Measurements from ENCODE around the gene C11orf54. TPM values are rescaled to one million over a fixed set of nuclear protein-coding genes. Genes with fewer than 3 reads are reported as not detected.

C11orf54 gene
- total RNA-seq, 2 experiments from 2014 or later, result 14.5 to 22.5 TPM

DNA sequence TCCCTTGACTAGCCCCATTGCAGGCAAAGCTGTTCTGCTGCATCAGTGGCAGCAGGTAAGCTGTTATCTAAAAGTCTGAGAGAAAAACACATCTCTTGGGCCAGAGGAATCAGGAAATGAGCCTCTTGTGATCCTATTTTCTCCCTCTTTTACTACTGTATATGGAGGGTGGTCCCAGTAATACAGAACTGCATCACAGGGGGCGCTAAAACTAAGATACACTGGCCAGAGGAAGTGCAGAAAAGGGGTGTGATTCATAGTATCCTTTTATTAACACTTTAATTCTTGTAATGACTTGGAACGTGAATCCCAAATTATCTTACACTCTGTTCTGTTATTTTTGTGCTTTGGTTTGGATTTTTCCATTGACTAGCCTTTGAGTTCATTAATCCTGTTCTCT, 33.8 kb downstream of the C11orf54 start:
- peaks cover 16% of the 10 kb centered on the region for H3K36me3 Mint-ChIP-seq (ENCODE audit: low read depth)
- ChIA-PET POLR2A (no interaction called here), CTCF (no interaction called here)
- H3K27me3 Mint-ChIP-seq, result no peaks in the 10 kb centered on the region
- no peak overlapping the region for H3K4me3 Mint-ChIP-seq
- DNase-seq, result no peak
- no peaks in the 10 kb centered on the region for H3K4me1 Mint-ChIP-seq
- peaks cover 5% of the 10 kb centered on the region for H3K9me3 Mint-ChIP-seq
- no peak overlapping the region for H3K27ac Mint-ChIP-seq

DNA sequence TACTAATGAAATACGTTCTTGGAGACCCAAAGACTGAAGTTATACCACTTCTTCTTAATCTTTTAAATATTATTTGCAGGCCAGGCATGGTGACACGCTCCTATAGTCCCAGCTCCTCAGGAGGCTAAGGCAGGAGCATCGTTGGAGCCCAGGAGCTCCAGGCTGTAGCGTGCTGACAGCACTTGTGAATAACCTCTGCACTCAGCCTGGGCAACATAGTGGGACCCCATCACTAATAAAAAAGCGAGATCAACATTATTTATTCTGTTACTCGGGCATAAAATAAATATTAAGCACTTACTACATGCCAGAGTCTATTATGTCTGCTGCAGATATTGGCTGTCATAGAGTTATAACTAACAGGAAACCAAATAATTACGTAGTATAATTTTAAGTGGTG, 41.9 kb downstream of the C11orf54 start:
- no peaks in the 10 kb centered on the region for H3K9me3 Mint-ChIP-seq
- ChIA-PET POLR2A (interaction anchor here (1.3 to 2.4 kb wide), 2 partner anchors 43 to 45 kb away, joined by 5 to 33 read pairs; partner anchors contain the start of genes C11orf54 and TAF1D), CTCF (interaction anchor here (1.3 to 1.8 kb wide), 2 partner anchors 11 to 12 kb away, joined by 5 read pairs; no protein-coding TSS in a partner anchor)
- H3K27me3 Mint-ChIP-seq, result no peaks in the 10 kb centered on the region
- peak overlapping the region; percentile 95 for H3K4me3 Mint-ChIP-seq
- peaks cover 47% of the 10 kb centered on the region for H3K4me1 Mint-ChIP-seq
- DNase-seq, result no peak
- H3K36me3 Mint-ChIP-seq (ENCODE audit: low read depth), result peaks cover 37% of the 10 kb centered on the region
- peak overlapping the region; percentile 96 for H3K27ac Mint-ChIP-seq

DNA sequence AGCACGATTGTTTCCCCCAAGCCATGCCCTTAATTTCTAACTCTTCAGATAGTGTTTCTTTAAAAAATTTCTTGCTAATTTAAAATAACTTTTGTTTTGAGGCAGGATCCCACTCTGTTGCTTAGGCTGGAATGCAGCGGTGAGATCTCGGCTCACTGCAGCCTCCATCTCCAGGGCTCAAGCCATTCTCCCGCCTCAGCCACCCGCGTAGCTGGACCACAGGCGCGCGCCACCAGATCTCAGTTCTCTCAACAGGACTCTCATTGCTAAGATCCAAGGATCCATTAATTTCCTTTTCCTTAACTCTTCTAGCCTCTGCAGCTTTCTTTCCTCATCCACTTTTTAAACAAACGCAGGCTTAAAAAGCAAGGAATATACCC, 42.3 kb downstream of the C11orf54 start:
- H3K36me3 Mint-ChIP-seq (ENCODE audit: low read depth), result peaks cover 38% of the 10 kb centered on the region
- ChIA-PET CTCF (interaction anchor here (0.7 to 1.8 kb wide), 7 partner anchors 11 to 153 kb away, joined by 3 to 7 read pairs (median 3); partner anchors contain the start of genes C11orf54 and TAF1D), POLR2A (interaction anchor here (0.7 to 2.4 kb wide), 5 partner anchors 24 to 131 kb away, joined by 3 to 33 read pairs (median 4); partner anchors contain the start of genes C11orf54, CEP295 and TAF1D)
- H3K27ac Mint-ChIP-seq, result peak overlapping the region; percentile 96
- DNase-seq, result no peak
- H3K4me1 Mint-ChIP-seq, result peaks cover 49% of the 10 kb centered on the region
- H3K9me3 Mint-ChIP-seq, result no peaks in the 10 kb centered on the region
- H3K4me3 Mint-ChIP-seq, result peak overlapping the region; percentile 95
- H3K27me3 Mint-ChIP-seq, result no peaks in the 10 kb centered on the region

DNA sequence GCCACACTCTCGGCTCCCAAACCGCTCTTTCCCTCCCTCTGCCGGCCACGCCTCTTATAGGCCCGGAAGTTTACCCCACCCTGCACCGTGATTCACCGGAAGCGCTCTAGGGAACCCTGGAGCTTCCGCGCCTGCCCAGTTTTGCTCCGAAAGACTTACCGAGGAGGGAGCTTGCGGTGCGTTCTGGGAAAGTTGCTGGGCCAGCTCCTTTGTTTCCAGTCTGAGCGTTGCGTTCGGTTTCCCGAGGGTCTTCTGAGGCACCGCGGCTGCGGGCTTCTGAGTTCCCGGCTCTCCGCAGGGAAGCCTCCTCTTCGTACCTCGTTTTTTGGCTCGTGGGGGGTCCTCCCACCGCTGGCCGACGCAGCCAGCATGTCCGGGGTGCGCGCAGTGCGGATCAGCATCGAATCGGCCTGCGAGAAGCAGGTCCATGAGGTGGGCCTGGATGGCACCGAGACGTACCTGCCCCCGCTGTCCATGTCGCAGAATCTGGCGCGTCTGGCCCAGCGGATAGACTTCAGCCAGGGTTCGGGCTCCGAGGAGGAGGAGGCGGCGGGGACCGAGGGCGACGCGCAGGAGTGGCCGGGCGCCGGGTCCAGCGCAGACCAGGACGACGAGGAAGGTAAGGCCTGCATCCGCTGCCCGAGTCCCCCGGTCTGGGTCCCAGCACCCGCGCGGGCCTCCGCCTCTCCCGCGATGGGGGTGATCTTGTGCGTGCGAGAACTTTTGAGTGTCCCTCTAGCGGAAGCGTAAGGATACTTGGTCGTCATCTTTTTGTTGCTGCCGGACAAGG, 42.9 kb downstream of the C11orf54 start, which contains the start of gene MED17:
Gene MED17 (plus strand): TSS at position 138 of the 790 bp plus-strand sequence. CDS start 232 bp downstream, at position 370.
- CTCF ChIA-PET, result interaction anchor here (0.7 to 1.8 kb wide), 7 partner anchors 11 to 154 kb away, joined by 3 to 7 read pairs (median 3); partner anchors contain the start of genes C11orf54 and TAF1D
- Mint-ChIP-seq H3K27me3 (no peaks in the 10 kb centered on the region), H3K36me3 (ENCODE audit: low read depth) (peaks cover 38% of the 10 kb centered on the region), H3K4me3 (peak within 1 kb of the TSS; percentile 95), H3K27ac (peak within 1 kb of the TSS; percentile 96), H3K4me1 (peaks cover 49% of the 10 kb centered on the region), H3K9me3 (no peaks in the 10 kb centered on the region)
- DNase-seq, result peak; percentile 92
- POLR2A ChIA-PET, result interaction anchor here (0.7 to 2.4 kb wide), 5 partner anchors 24 to 132 kb away, joined by 3 to 33 read pairs (median 4); partner anchors contain the start of genes C11orf54, CEP295 and TAF1D

DNA sequence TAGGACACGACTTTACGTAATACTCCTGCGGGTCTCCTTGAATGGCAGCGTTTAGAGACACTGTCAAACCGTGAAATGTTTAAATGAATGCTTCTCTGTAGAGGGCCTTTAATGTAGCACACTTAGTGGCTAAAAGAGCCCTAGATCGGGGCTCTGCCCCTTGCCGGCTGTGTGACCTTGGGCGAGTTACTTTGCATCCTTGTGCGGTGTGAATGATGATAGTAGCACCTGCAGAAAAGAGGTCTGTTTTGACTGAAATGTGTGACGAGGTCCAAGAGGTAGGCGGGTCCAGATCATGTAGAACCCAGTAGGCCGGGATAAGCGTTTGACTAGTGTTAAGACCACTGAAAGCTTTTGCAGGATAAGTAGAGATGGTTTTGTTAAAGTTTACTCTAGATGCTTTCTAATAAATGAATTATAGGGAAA, 43.5 kb downstream of the C11orf54 start:
- DNase-seq, result no peak
- peaks cover 50% of the 10 kb centered on the region for H3K4me1 Mint-ChIP-seq
- ChIA-PET POLR2A (no interaction called here), CTCF (no interaction called here)
- no peaks in the 10 kb centered on the region for H3K9me3 Mint-ChIP-seq
- no peaks in the 10 kb centered on the region for H3K27me3 Mint-ChIP-seq
- peak overlapping the region; percentile 95 for H3K4me3 Mint-ChIP-seq
- peak overlapping the region; percentile 96 for H3K27ac Mint-ChIP-seq
- H3K36me3 Mint-ChIP-seq (ENCODE audit: low read depth), result peaks cover 38% of the 10 kb centered on the region

DNA sequence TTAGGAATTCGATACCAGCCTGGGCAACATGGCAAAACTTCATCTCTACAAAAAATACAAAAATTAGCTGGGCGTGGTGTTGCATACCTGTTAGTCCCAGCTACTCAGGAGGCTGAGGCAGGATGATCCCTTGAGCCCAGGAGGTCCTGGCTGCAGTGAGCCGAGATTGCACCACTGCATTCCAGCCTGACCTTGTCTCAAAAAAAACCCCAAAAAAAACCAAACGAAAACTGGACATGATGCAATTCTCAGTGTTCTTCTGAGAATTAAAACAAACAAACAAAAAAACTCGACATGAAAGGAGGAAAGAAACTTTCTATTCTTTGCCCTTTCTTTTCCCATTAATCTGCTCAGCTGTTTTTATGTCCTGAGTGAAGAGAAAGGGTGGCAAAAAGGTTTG, 50.0 kb downstream of the C11orf54 start:
- H3K4me1 Mint-ChIP-seq, result peaks cover 19% of the 10 kb centered on the region

DNA sequence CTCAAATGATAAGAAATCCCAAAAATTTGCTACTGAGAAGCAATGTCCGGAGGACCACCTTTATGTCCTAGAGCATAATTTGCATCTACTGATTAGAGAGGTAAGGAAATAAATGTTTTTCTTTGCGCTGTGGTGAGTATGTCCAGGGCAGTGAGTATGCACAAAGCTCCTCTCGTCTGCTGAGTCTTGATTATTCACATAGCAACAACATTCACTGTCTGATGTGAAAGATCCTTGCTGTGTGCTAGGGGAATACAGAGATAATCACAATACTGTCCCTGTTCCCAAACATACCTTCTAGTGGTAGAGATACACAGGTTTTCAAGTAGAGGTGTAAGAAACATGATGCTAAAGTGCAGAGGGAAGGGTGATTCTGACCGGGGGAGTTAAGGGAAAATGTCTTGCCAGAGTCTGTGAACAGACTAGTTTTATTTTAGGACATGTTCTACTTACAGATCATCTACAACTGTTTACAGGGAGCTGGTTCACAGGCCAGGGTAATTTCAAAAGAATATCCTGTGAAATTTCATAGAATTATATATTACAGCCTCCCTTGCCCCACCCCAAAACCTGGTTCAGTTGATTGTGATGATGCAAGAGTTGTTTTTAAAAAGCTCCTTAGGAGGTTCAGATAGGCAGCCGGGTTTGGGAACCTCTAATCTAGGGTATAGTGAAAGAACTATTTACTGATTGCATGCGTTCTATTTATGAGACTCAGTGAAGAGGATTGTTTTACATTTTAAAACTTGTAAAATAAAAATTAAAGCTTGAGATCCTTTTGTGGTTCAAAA, 55.2 kb downstream of the C11orf54 start:
- Mint-ChIP-seq H3K9me3 (no peaks in the 10 kb centered on the region), H3K27ac (no peak overlapping the region), H3K27me3 (no peaks in the 10 kb centered on the region), H3K36me3 (ENCODE audit: low read depth) (peaks cover 64% of the 10 kb centered on the region), H3K4me1 (peaks cover 2% of the 10 kb centered on the region), H3K4me3 (no peak overlapping the region)
- DNase-seq, result no peak
- CTCF ChIA-PET, result interaction anchor here (0.7 to 1.2 kb wide), 2 partner anchors 13 to 607 kb away, joined by 3 to 4 read pairs; partner anchors contain the start of gene MED17
- POLR2A ChIA-PET, result no interaction called here

More for the DNA sequence above, 50.0 kb downstream of the C11orf54 start:
- POLR2A ChIA-PET, result no interaction called here
- Mint-ChIP-seq H3K27me3 (no peaks in the 10 kb centered on the region), H3K27ac (no peak overlapping the region), H3K9me3 (no peaks in the 10 kb centered on the region), H3K36me3 (ENCODE audit: low read depth) (peaks cover 66% of the 10 kb centered on the region), H3K4me3 (no peak overlapping the region)
- no peak for DNase-seq
- CTCF ChIA-PET, result interaction anchor here (0.9 to 1.5 kb wide), 3 partner anchors 8 to 80 kb away, joined by 3 read pairs; no protein-coding TSS in a partner anchor

DNA sequence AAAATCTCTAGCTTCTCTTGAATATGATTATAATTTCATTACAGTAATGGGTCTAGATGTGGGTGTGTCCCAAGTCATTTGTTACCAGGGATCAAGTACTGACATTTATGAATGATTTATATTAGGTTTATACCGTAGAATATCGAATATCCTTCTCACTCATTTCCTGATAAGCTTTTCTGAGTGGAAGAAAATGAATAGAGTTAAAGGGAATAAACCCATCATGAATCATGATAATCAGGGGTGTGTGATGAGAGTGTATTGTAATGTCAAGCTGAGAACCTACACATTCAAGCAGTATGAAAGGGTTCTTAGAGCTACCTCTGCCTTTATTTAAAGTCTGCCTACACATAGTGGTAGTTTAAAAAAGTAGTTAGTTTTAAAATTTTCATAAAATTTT, 59.9 kb downstream of the C11orf54 start:
- no peak for DNase-seq
- ChIA-PET CTCF (interaction anchor here (0.7 to 2.2 kb wide), 5 partner anchors 8 to 17 kb away, joined by 3 to 7 read pairs (median 4); partner anchors contain the start of gene MED17), POLR2A (no interaction called here)
- H3K36me3 Mint-ChIP-seq (ENCODE audit: low read depth), result peaks cover 57% of the 10 kb centered on the region
- H3K27me3 Mint-ChIP-seq, result no peaks in the 10 kb centered on the region
- H3K4me3 Mint-ChIP-seq, result no peak overlapping the region
- no peak overlapping the region for H3K27ac Mint-ChIP-seq
- no peaks in the 10 kb centered on the region for H3K9me3 Mint-ChIP-seq
- H3K4me1 Mint-ChIP-seq, result peaks cover 2% of the 10 kb centered on the region

DNA sequence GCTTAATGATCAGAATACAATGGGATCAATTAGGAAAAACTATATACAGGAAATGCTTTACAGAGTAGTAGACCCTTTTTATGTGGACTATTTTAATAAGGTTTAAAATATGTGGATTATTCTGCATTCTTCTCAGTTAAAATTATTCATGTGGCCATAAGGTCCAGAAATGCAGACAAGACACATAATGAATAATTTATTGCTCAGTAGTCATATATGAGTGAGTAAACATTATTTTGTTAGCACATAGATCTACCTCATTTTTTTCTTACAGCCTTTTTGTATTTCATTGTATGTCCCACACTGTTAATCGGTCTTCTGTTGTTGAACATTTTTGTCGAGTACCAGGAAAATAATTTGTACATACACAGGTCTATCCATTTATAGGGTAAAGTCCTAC, 63.4 kb downstream of the C11orf54 start:
- peaks cover 59% of the 10 kb centered on the region for H3K36me3 Mint-ChIP-seq (ENCODE audit: low read depth)
- H3K27me3 Mint-ChIP-seq, result no peaks in the 10 kb centered on the region
- no peaks in the 10 kb centered on the region for H3K9me3 Mint-ChIP-seq
- ChIA-PET POLR2A (no interaction called here), CTCF (no interaction called here)
- no peak overlapping the region for H3K4me3 Mint-ChIP-seq
- no peak overlapping the region for H3K27ac Mint-ChIP-seq
- DNase-seq, result no peak
- peaks cover 2% of the 10 kb centered on the region for H3K4me1 Mint-ChIP-seq

DNA sequence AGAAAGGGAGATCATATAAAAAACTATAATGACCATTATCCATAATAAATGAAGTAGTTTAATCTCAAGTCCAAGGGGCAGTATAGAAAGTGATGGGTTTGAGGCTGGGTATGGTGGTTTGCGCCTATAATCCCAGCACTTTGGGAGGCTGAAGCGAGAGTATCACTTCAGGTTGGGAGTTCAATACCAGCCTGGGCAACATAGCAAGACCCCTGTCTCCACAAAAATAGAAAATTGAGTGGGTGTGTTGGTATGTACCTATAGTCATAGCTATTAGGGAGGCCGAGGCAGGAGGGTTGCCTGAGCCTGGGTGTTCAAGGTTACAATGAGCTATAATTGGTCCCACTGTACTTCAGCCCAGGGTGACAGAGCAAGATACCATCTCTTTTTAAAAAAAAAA, 66.5 kb downstream of the C11orf54 start:
- peaks cover 65% of the 10 kb centered on the region for H3K36me3 Mint-ChIP-seq (ENCODE audit: low read depth)
- CTCF ChIA-PET, result interaction anchor here (1.0 kb wide), 1 partner anchor 11 kb away, joined by 3 read pairs; no protein-coding TSS in a partner anchor
- no peak for DNase-seq
- no peak overlapping the region for H3K27ac Mint-ChIP-seq
- no peaks in the 10 kb centered on the region for H3K27me3 Mint-ChIP-seq
- H3K9me3 Mint-ChIP-seq, result no peaks in the 10 kb centered on the region
- POLR2A ChIA-PET, result interaction anchor here (0.6 kb wide), 2 partner anchors 24 to 92 kb away, joined by 3 to 4 read pairs; partner anchors contain the start of gene MED17
- no peaks in the 10 kb centered on the region for H3K4me1 Mint-ChIP-seq
- no peak overlapping the region for H3K4me3 Mint-ChIP-seq

DNA sequence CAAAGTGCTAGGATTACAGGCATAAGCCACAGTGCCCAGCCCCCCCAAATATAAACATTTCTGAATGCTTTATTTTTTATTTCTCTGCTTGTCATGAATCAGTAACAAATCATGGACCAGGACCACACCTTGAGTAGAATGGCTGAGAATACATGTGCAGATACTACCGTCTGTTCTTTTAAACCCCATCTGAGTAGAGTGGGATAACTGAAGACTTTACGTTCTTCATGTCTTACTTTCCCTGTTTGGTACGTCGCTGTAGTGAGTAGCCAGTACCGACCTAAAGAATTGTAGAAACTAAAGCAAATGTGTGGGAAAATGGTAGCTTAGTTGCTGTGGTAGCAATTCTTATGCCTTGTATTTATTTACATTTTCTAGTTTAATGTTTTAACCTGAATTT, 72.5 kb downstream of the C11orf54 start:
- ChIA-PET CTCF (interaction anchor here (1.2 kb wide), 1 partner anchor 32 kb away, joined by 4 read pairs; no protein-coding TSS in a partner anchor), POLR2A (no interaction called here)
- Mint-ChIP-seq H3K36me3 (ENCODE audit: low read depth) (peaks cover 54% of the 10 kb centered on the region), H3K4me1 (no peaks in the 10 kb centered on the region), H3K4me3 (no peak overlapping the region), H3K9me3 (no peaks in the 10 kb centered on the region), H3K27ac (no peak overlapping the region), H3K27me3 (no peaks in the 10 kb centered on the region)
- no peak for DNase-seq

All from activated CD4-positive, alpha-beta T cell treated with anti-CD3 and anti-CD28 coated beads, Interleukin-2, amount 10 ng/mL, durations not matched to agents 7 days and 5 days (primary cell).